GM06990 (cell line): ENCODE measurements around the gene AFF3.

ENCODE experiments used
- DNase-seq: peaks from one replicate; pipeline ENCODE4 v3.0.0-alpha.2; 2011; ENCODE audit not compliant: insufficient read length; ENCODE audit errors: extremely low read depth
- H3K27me3 ChIP-seq: replicated peaks from 2 replicates; pipeline ENCODE4 v1.6.0; 2011; ENCODE audit warnings: low read length; ENCODE audit not compliant: control insufficient read depth, insufficient read depth
- H3K36me3 ChIP-seq: 2 replicates; pipeline ENCODE4 v1.5.1; 2011; ENCODE audit warnings: low read length; ENCODE audit not compliant: control insufficient read depth, insufficient read depth
- H3K4me3 ChIP-seq: replicated peaks from 2 replicates; pipeline ENCODE4 v1.5.1; 2011; ENCODE audit warnings: low read depth, mild to moderate bottlenecking, control low read depth, low read length
- CTCF ChIP-seq: IDR thresholded peaks from 2 replicates; pipeline ENCODE4 v1.5.1; 2011; ENCODE audit warnings: low read length, control low read depth, mild to moderate bottlenecking, inconsistent platforms; ENCODE audit not compliant: insufficient read depth, poor library complexity, severe bottlenecking

The AFF3 gene

GRCh38 chr2:99725820-99726219 lies 416.6 kb downstream of the AFF3 start:
- DNase-seq: no peak
- Histone ChIP-seq H3K36me3 (no peaks in the 10 kb centered on the region), H3K27me3 (no peaks in the 10 kb centered on the region), H3K4me3 (no peak overlapping the region)
- TF ChIP-seq CTCF: peak; percentile 6

- TF ChIP-seq CTCF: no peak
- Histone ChIP-seq H3K4me3 (no peak overlapping the region), H3K36me3 (no peaks in the 10 kb centered on the region), H3K27me3 (no peaks in the 10 kb centered on the region)
- no peak for DNase-seq
Measured at GRCh38 chr2:99722476-99722875, 419.9 kb downstream of the AFF3 start.

- Histone ChIP-seq H3K27me3 (no peaks in the 10 kb centered on the region), H3K4me3 (no peak overlapping the region), H3K36me3 (no peaks in the 10 kb centered on the region)
- no peak for DNase-seq
- TF ChIP-seq CTCF: no peak
Measured at GRCh38 chr2:99719102-99719501, 423.3 kb downstream of the AFF3 start.

- no peak for TF ChIP-seq CTCF
Measured at GRCh38 chr2:99715956-99716355, 426.4 kb downstream of the AFF3 start.

GRCh38 chr2:99714349-99714748 lies 428.0 kb downstream of the AFF3 start:
- Histone ChIP-seq H3K36me3 (no peaks in the 10 kb centered on the region), H3K27me3 (no peaks in the 10 kb centered on the region), H3K4me3 (no peak overlapping the region)
- TF ChIP-seq CTCF: no peak
- no peak for DNase-seq

More at GRCh38 chr2:99715956-99716355, 426.4 kb downstream of the AFF3 start:
- DNase-seq: no peak
- H3K27me3 ChIP-seq: no peaks in the 10 kb centered on the region
- H3K4me3 ChIP-seq: no peak overlapping the region
- H3K36me3 ChIP-seq: no peaks in the 10 kb centered on the region

- TF ChIP-seq CTCF: no peak
- H3K27me3 ChIP-seq: no peaks in the 10 kb centered on the region
- H3K4me3 ChIP-seq: no peak overlapping the region
- H3K36me3 ChIP-seq: no peaks in the 10 kb centered on the region
- no peak for DNase-seq
Measured at GRCh38 chr2:99711144-99711543, 431.2 kb downstream of the AFF3 start.
